Stimulated activated CD8-positive, alpha-beta memory T cell treated with anti-CD3 and anti-CD28 coated beads, Interleukin-4, amount 100 ng/mL, for 24 hours (primary cell): ENCODE measurements around the gene GDPD5.
A peak's percentile ranks its signal among the peaks of the same experiment; 100 is the strongest.

Experiments used
- DNase-seq: peaks from one replicate; pipeline ENCODE4 v3.0.0-alpha.2; 2020; ENCODE audit warnings: low read depth

The GDPD5 gene

GRCh38 chr11:75445315-75445953, 80.3 kb downstream of the GDPD5 start:
- DNase-seq: peak; percentile 64

- DNase-seq: no peak
Observed at GRCh38 chr11:75443043-75443442, 82.7 kb downstream of the GDPD5 start.

- DNase-seq: no peak
Observed at GRCh38 chr11:75442161-75442885, 83.4 kb downstream of the GDPD5 start.

- no peak for DNase-seq
Observed at GRCh38 chr11:75441804-75442132, 84.0 kb downstream of the GDPD5 start.

GRCh38 chr11:75440960-75441803, 84.6 kb downstream of the GDPD5 start:
- DNase-seq: no peak

GRCh38 chr11:75439495-75440120, 86.1 kb downstream of the GDPD5 start:
- DNase-seq: no peak

GRCh38 chr11:75439026-75439425, 86.7 kb downstream of the GDPD5 start:
- DNase-seq: no peak

- DNase-seq: no peak
Observed at GRCh38 chr11:75437966-75438659, 87.6 kb downstream of the GDPD5 start.

- no peak for DNase-seq
Observed at GRCh38 chr11:75436806-75437205, 88.9 kb downstream of the GDPD5 start.

GRCh38 chr11:75435571-75435925, 90.2 kb downstream of the GDPD5 start:
- no peak for DNase-seq

GRCh38 chr11:75434886-75435570, 90.7 kb downstream of the GDPD5 start:
- no peak for DNase-seq

GRCh38 chr11:75434051-75434450, 91.7 kb downstream of the GDPD5 start:
- DNase-seq: no peak

- DNase-seq: no peak
Observed at GRCh38 chr11:75433443-75433842, 92.3 kb downstream of the GDPD5 start.

GRCh38 chr11:75432911-75433321, 92.8 kb downstream of the GDPD5 start, which contains the start of gene KLHL35:
Gene KLHL35 (minus strand): TSS chr11:75433203. CDS start chr11:75430629, 2,574 bp downstream.
- DNase-seq: no peak

GRCh38 chr11:75431533-75432525, 93.9 kb downstream of the GDPD5 start:
- DNase-seq: no peak

GRCh38 chr11:75430714-75431532, 94.8 kb downstream of the GDPD5 start:
- DNase-seq: no peak

- peak; percentile 40 for DNase-seq
Observed at GRCh38 chr11:75429902-75430713, 95.6 kb downstream of the GDPD5 start.

GRCh38 chr11:75429641-75429901, 96.2 kb downstream of the GDPD5 start:
- DNase-seq: no peak
